NCI-H2081 treated with DMSO at 0.1 percent for 48 hours (cell line): ENCODE results near the gene ODAD4.
"Not testable (repeated sequence)": the region's sequence is repeated elsewhere in the genome, so short reads cannot be mapped to it uniquely, and the experiment has no call there.

Experiments
- DNase-seq: peaks from one replicate; lab custom pipeline; 2025; lab: John Stamatoyannopoulos, UW

ODAD4 gene

GRCh38 chr17:42002792-42003301 lies 72.4 kb downstream of the ODAD4 start:
- DNase-seq = no peak

GRCh38 chr17:42005166-42005565 lies 74.7 kb downstream of the ODAD4 start:
- no peak for DNase-seq

DNA sequence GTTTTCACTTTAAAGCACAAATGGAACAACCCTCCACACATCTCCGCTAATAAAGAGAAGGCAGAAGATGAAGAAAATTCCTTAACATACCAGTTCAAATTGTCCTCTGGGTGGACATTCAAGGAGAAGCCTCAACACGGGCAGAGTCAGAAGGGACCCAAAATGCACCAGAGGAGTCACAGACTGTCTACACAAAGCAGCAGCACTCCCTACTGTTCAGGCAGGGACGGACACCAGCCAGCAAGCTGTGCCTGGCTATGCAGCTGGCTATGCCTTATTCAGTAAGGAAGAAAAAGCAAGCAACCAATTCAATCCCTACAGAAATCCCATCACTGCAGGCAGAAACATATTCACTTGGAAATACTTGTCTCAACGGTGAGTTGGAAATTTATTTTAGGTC lies 78.8 kb downstream of the ODAD4 start:
- no peak for DNase-seq

- DNase-seq = not testable (repeated sequence)
Observed at GRCh38 chr17:42010266-42010680, 79.9 kb downstream of the ODAD4 start.

DNA sequence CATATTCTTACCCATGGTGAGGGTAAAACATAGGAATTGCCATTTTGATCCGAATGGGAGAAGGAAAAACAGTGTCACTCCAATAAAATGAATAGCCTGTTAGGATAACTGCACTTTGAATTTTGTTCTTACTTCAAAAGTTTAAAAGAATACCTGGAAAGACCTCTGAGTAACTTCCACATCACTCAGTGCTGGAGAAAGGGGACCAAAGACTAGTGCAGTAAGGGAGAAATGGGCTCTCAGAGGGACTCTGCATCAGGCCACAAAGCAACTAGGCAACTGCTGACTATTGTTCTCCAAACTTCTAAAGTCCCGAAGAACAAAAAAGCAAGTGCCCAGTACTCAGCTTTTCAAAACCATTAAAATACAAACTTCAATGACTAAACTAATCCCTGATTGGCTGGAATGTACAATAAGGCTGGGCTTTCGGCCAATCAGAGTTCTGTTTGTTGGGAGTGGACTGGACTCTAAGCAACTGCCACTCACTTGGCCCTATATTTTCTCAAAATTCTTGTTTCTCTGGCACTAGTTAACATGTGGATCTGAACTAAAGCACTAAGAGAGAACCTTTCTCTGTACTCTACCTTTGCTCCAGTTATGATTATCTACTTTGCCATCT lies 80.6 kb downstream of the ODAD4 start:
- DNase-seq = no peak

DNA sequence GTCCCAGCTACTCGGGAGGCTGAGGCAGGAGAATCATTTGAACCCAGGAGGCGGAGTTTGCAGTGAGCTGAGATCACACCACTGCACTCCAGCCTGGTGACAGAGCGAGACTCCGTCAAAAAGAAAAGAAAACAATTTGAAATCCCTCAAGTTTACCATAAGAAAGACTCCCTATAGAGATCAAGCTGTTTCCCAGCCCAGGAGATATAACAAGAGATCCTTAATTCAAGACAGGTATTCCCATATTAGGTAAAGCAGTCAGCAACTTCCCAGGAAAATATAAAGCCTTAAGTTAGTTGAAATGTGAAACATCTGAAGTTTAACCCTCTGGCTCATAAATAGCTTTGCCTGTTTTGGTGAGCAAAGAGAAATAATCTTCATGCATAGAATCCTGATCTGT lies 81.9 kb downstream of the ODAD4 start:
- not testable (repeated sequence) for DNase-seq

DNA sequence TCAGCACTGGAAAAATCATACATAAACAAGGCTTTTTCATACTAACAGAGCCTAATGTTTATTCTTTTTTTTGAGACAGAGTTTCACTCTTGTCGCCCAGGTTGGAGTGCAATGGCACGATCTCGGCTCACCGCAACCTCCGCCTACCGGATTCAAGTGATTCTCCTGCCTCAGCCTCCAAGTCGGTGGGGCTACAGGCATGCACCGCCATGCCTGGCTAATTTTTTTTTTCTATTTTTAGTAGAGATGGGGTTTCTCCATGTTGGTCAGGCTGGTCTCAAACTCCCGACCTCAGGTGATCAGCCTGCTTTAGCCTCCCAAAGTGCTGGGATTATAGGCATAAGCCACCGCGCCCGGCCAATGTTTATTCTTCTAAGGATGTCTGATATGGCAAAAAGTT lies 83.3 kb downstream of the ODAD4 start:
- DNase-seq = not testable (repeated sequence)
